Stimulated activated CD4-positive, alpha-beta T cell treated with anti-CD3 and anti-CD28 coated beads, Interleukin-1b, Interleukin-23, amount 100 ng/mL, for 48 hours (primary cell): ENCODE results near the gene ADCY7.
"Not testable (repeated sequence)": the region's sequence is repeated elsewhere in the genome, so short reads cannot be mapped to it uniquely, and the experiment has no call there.

Source experiments
- DNase-seq: peaks from one replicate; pipeline ENCODE4 v3.0.0-alpha.2; 2020

ADCY7 gene

GRCh38 chr16:50343566-50343965, 77.2 kb downstream of the ADCY7 start:
- not testable (repeated sequence) for DNase-seq

GRCh38 chr16:50345210-50345609, 78.9 kb downstream of the ADCY7 start:
- not testable (repeated sequence) for DNase-seq

GRCh38 chr16:50351116-50351515, 84.8 kb downstream of the ADCY7 start:
- DNase-seq = no peak

- no peak for DNase-seq
Observed at GRCh38 chr16:50351952-50352351, 85.6 kb downstream of the ADCY7 start.

- no peak for DNase-seq
Observed at GRCh38 chr16:50354082-50354481, 87.7 kb downstream of the ADCY7 start.

- DNase-seq = no peak
Observed at GRCh38 chr16:50354629-50355456, 88.5 kb downstream of the ADCY7 start.

- no peak for DNase-seq
Observed at GRCh38 chr16:50359626-50360025, 93.3 kb downstream of the ADCY7 start.

GRCh38 chr16:50360033-50360778, 93.9 kb downstream of the ADCY7 start:
- no peak for DNase-seq

- no peak for DNase-seq
Observed at GRCh38 chr16:50360779-50361178, 94.4 kb downstream of the ADCY7 start.

GRCh38 chr16:50363656-50364055, 97.3 kb downstream of the ADCY7 start:
- DNase-seq = no peak

- no peak for DNase-seq
Observed at GRCh38 chr16:50365791-50366575, 99.6 kb downstream of the ADCY7 start.
